ENCODE measurements around the gene PTMA. TPM values are rescaled to one million over a fixed set of nuclear protein-coding genes. Genes with fewer than 3 reads are reported as not detected.

PTMA gene
- total RNA-seq, 1 donor from 2014 or later = 745 TPM

GRCh38 chr2:231716666-231717280, 8.4 kb downstream of the PTMA start:
- Histone ChIP-seq H3K36me3 (peaks cover 9% of the 10 kb centered on the region in 2 donors), H3K27ac (peak overlapping the region; percentile 71 to 83), H3K9me3 (no peaks in the 10 kb centered on the region), H3K4me3 (peak overlapping the region in 1 of 2 donors; percentile 13), H3K27me3 (no peaks in the 10 kb centered on the region), H3K4me1 (peaks cover 14 to 26% of the 10 kb centered on the region in 2 donors)
- DNase-seq (ENCODE audit: low spot score in 2 of 2) = peak in 1 of 2 donors; percentile 82
- TF ChIP-seq CTCF (IDR thresholded peaks at IDR 0.05) = no peak
- intact Hi-C loops (cut with DNase I) = no loop called here

- no peaks in the 10 kb centered on the region for H3K27me3 ChIP-seq
- H3K36me3 ChIP-seq = peaks cover 1 to 2% of the 10 kb centered on the region in 2 donors
- H3K9me3 ChIP-seq = no peaks in the 10 kb centered on the region
- peak overlapping the region; percentile 71 to 83 for H3K27ac ChIP-seq
- peak overlapping the region in 1 of 2 donors; percentile 13 for H3K4me3 ChIP-seq
- no peak for DNase-seq (ENCODE audit: low spot score in 2 of 2)
- intact Hi-C loops (cut with DNase I) = no loop called here
- peaks cover 13 to 19% of the 10 kb centered on the region in 2 donors for H3K4me1 ChIP-seq
- TF ChIP-seq CTCF (IDR thresholded peaks at IDR 0.05) = no peak
Observed at GRCh38 chr2:231717281-231718171, 9.2 kb downstream of the PTMA start.

- Histone ChIP-seq H3K4me1 (peaks cover 8 to 15% of the 10 kb centered on the region in 2 donors), H3K9me3 (no peaks in the 10 kb centered on the region), H3K36me3 (no peaks in the 10 kb centered on the region), H3K27me3 (no peaks in the 10 kb centered on the region), H3K27ac (no peak overlapping the region), H3K4me3 (no peak overlapping the region)
- TF ChIP-seq CTCF (IDR thresholded peaks at IDR 0.05) = no peak
- DNase-seq (ENCODE audit: low spot score in 2 of 2) = no peak
- intact Hi-C loops (cut with DNase I) = no loop called here
Observed at GRCh38 chr2:231718799-231719198, 10.5 kb downstream of the PTMA start.

- H3K4me3 ChIP-seq = no peak overlapping the region
- no peaks in the 10 kb centered on the region for H3K9me3 ChIP-seq
- H3K27me3 ChIP-seq = no peaks in the 10 kb centered on the region
- H3K36me3 ChIP-seq = no peaks in the 10 kb centered on the region
- peak in 1 of 2 donors; percentile 27 for DNase-seq (ENCODE audit: low spot score in 2 of 2)
- no peak for TF ChIP-seq CTCF (IDR thresholded peaks at IDR 0.05)
- peaks cover 7 to 14% of the 10 kb centered on the region in 2 donors for H3K4me1 ChIP-seq
- H3K27ac ChIP-seq = no peak overlapping the region
- intact Hi-C loops (cut with DNase I) = no loop called here
Observed at GRCh38 chr2:231720292-231720986, 12.1 kb downstream of the PTMA start.

- TF ChIP-seq CTCF (IDR thresholded peaks at IDR 0.05) = no peak
- Histone ChIP-seq H3K36me3 (no peaks in the 10 kb centered on the region), H3K9me3 (no peaks in the 10 kb centered on the region), H3K27me3 (no peaks in the 10 kb centered on the region), H3K4me1 (peaks cover 2 to 6% of the 10 kb centered on the region in 2 donors), H3K27ac (no peak overlapping the region), H3K4me3 (no peak overlapping the region)
- intact Hi-C loops (cut with DNase I) = no loop called here
- peak in 1 of 2 donors; percentile 58 for DNase-seq (ENCODE audit: low spot score in 2 of 2)
Observed at GRCh38 chr2:231720987-231721966, 13.0 kb downstream of the PTMA start.

Data from ascending aorta (tissue), 2 donors.